Activated CD8-positive, alpha-beta T cell treated with anti-CD3 and anti-CD28 coated beads for 36 hours (primary cell): Measurements from ENCODE around the gene FAM13C. TPM values are rescaled to one million over a fixed set of nuclear protein-coding genes. Genes with fewer than 3 reads are reported as not detected.

Experiments used
- ATAC-seq: fragments of 200-7000 bp; cut with Tn5 transposase; one replicate; pipeline ENCODE4 v1.10.0; 2021; ENCODE audit warnings: mild to moderate bottlenecking, moderate library complexity
- CTCF ChIA-PET: fragments of 350-600 bp; sonication (Branson Sonifier 250); formaldehyde crosslinking; loops from one replicate; lab custom pipeline; 2021; ENCODE audit warnings: antibody characterized with exemption; lab: Charles Lee
- POLR2A ChIA-PET: fragments of 350-600 bp; sonication (Branson Sonifier 250); formaldehyde crosslinking; loops from one replicate; lab custom pipeline; 2021; ENCODE audit warnings: antibody characterized with exemption; lab: Charles Lee
- DNase-seq: peaks from one replicate; pipeline ENCODE4 v3.0.0-alpha.2; 2020
- H3K27ac Mint-ChIP-seq: one replicate; pipeline ENCODE4 v1.8.0; 2021; ENCODE audit warnings: mild to moderate bottlenecking, mixed read lengths
- H3K27me3 Mint-ChIP-seq: one replicate; pipeline ENCODE4 v1.8.0; 2021; ENCODE audit warnings: mixed read lengths
- H3K36me3 Mint-ChIP-seq: one replicate; pipeline ENCODE4 v1.8.0; 2021; ENCODE audit warnings: low read depth, mixed read lengths
- H3K4me1 Mint-ChIP-seq: one replicate; pipeline ENCODE4 v1.8.0; 2021; ENCODE audit warnings: low read depth, mixed read lengths
- H3K4me3 Mint-ChIP-seq: one replicate; pipeline ENCODE4 v1.8.0; 2021; ENCODE audit warnings: mild to moderate bottlenecking, moderate library complexity, mixed read lengths
- H3K9me3 Mint-ChIP-seq: one replicate; pipeline ENCODE4 v1.8.0; 2021; ENCODE audit warnings: mixed read lengths
- intact Hi-C: fragments of 100-400 bp; cut with micrococcal nuclease; formaldehyde crosslinking; loops from one replicate; pipeline ENCODE4 v1.10.0; 2022
- total RNA-seq, 2 experiments: library from RNA; stranded (reverse); gene quantifications; one replicate each; pipeline ENCODE4 v1.2.3, GENCODE V29; 2021
- TF ChIP-seq, protein P1 (sequence below): fragments of 200-600 bp; IDR thresholded peaks from one replicate; pipeline ENCODE4 v1.8.0; 2022; ENCODE audit warnings: antibody characterized with exemption, mild to moderate bottlenecking

FAM13C gene
- total RNA-seq, 2 experiments from 2014 or later: not detected

- H3K36me3 Mint-ChIP-seq: no peaks in the 10 kb centered on the region
- ATAC-seq (no peak), DNase-seq (no peak)
- H3K4me3 Mint-ChIP-seq: no peak overlapping the region
- intact Hi-C loops: no loop called here
- H3K27me3 Mint-ChIP-seq: no peaks in the 10 kb centered on the region
- TF ChIP-seq, protein P1, sequence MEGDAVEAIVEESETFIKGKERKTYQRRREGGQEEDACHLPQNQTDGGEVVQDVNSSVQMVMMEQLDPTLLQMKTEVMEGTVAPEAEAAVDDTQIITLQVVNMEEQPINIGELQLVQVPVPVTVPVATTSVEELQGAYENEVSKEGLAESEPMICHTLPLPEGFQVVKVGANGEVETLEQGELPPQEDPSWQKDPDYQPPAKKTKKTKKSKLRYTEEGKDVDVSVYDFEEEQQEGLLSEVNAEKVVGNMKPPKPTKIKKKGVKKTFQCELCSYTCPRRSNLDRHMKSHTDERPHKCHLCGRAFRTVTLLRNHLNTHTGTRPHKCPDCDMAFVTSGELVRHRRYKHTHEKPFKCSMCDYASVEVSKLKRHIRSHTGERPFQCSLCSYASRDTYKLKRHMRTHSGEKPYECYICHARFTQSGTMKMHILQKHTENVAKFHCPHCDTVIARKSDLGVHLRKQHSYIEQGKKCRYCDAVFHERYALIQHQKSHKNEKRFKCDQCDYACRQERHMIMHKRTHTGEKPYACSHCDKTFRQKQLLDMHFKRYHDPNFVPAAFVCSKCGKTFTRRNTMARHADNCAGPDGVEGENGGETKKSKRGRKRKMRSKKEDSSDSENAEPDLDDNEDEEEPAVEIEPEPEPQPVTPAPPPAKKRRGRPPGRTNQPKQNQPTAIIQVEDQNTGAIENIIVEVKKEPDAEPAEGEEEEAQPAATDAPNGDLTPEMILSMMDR: no peak
- CTCF ChIA-PET: no interaction called here
- POLR2A ChIA-PET: no interaction called here
- peaks cover 2% of the 10 kb centered on the region for H3K9me3 Mint-ChIP-seq
- H3K27ac Mint-ChIP-seq: no peak overlapping the region
- no peaks in the 10 kb centered on the region for H3K4me1 Mint-ChIP-seq
Observed at GRCh38 chr10:59311025-59311424, 51.3 kb downstream of the FAM13C start.

- Mint-ChIP-seq H3K27me3 (no peaks in the 10 kb centered on the region), H3K4me3 (no peak overlapping the region), H3K4me1 (no peaks in the 10 kb centered on the region), H3K27ac (no peak overlapping the region), H3K36me3 (no peaks in the 10 kb centered on the region), H3K9me3 (peaks cover 2% of the 10 kb centered on the region)
- intact Hi-C loops: no loop called here
- ChIA-PET CTCF (no interaction called here), POLR2A (no interaction called here)
- TF ChIP-seq, protein P1: no peak
- no peak for ATAC-seq
- no peak for DNase-seq
Observed at GRCh38 chr10:59310324-59310914, 51.9 kb downstream of the FAM13C start.

GRCh38 chr10:59304521-59305097 is 57.7 kb downstream of the FAM13C start:
- H3K4me1 Mint-ChIP-seq: no peaks in the 10 kb centered on the region
- H3K27me3 Mint-ChIP-seq: no peaks in the 10 kb centered on the region
- TF ChIP-seq, protein P1: no peak
- no peak for DNase-seq
- intact Hi-C loops: no loop called here
- peaks cover 2% of the 10 kb centered on the region for H3K9me3 Mint-ChIP-seq
- CTCF ChIA-PET: no interaction called here
- ATAC-seq: no peak
- H3K27ac Mint-ChIP-seq: no peak overlapping the region
- no peaks in the 10 kb centered on the region for H3K36me3 Mint-ChIP-seq
- H3K4me3 Mint-ChIP-seq: no peak overlapping the region
- POLR2A ChIA-PET: no interaction called here

GRCh38 chr10:59303018-59303417 is 59.3 kb downstream of the FAM13C start:
- DNase-seq (no peak), ATAC-seq (no peak)
- TF ChIP-seq, protein P1: no peak
- ChIA-PET POLR2A (no interaction called here), CTCF (no interaction called here)
- no peaks in the 10 kb centered on the region for H3K9me3 Mint-ChIP-seq
- no peak overlapping the region for H3K4me3 Mint-ChIP-seq
- intact Hi-C loops: no loop called here
- no peaks in the 10 kb centered on the region for H3K27me3 Mint-ChIP-seq
- no peaks in the 10 kb centered on the region for H3K36me3 Mint-ChIP-seq
- no peaks in the 10 kb centered on the region for H3K4me1 Mint-ChIP-seq
- no peak overlapping the region for H3K27ac Mint-ChIP-seq

GRCh38 chr10:59302381-59302780 is 60.0 kb downstream of the FAM13C start:
- intact Hi-C loops: no loop called here
- TF ChIP-seq, protein P1: no peak
- ChIA-PET POLR2A (no interaction called here), CTCF (interaction anchor here (1.2 kb wide), 1 partner anchor 14 kb away, joined by 3 read pairs; no protein-coding TSS in a partner anchor)
- H3K27ac Mint-ChIP-seq: no peak overlapping the region
- ATAC-seq: no peak
- no peaks in the 10 kb centered on the region for H3K36me3 Mint-ChIP-seq
- no peak overlapping the region for H3K4me3 Mint-ChIP-seq
- H3K9me3 Mint-ChIP-seq: no peaks in the 10 kb centered on the region
- H3K4me1 Mint-ChIP-seq: no peaks in the 10 kb centered on the region
- H3K27me3 Mint-ChIP-seq: no peaks in the 10 kb centered on the region
- DNase-seq: no peak
